Measurements from ENCODE around the gene HELZ.

Gene HELZ

GRCh38 chr17:67067571-67068482, 177.2 kb downstream of the HELZ start:
- Histone ChIP-seq H3K4me1 (ENCODE audit: insufficient read depth, low read length, severe bottlenecking) (no peaks in the 10 kb centered on the region), H3K9ac (ENCODE audit: low read length) (no peak overlapping the region), H3K27ac (ENCODE audit: low read depth, low read length, poor library complexity, severe bottlenecking) (no peak overlapping the region), H3F3A (ENCODE audit: insufficient read depth, low read length) (no peaks in the 10 kb centered on the region), H3K4me3 (ENCODE audit: low read depth, low read length, poor library complexity, severe bottlenecking) (no peak overlapping the region), H3K9me2 (ENCODE audit: low read depth, low read length) (no peaks in the 10 kb centered on the region), H3K4me2 (ENCODE audit: low read length) (no peak overlapping the region), H2AFZ (ENCODE audit: low read length) (no peak overlapping the region), H3K9me3 (ENCODE audit: low read length) (no peaks in the 10 kb centered on the region; the same call in 1 of the 2 replicates), H4K20me1 (ENCODE audit: insufficient read depth, low read length) (no peaks in the 10 kb centered on the region), H3K27me3 (ENCODE audit: insufficient read depth, low read length) (no peaks in the 10 kb centered on the region), H3K79me2 (ENCODE audit: insufficient read depth, low read length) (no peaks in the 10 kb centered on the region), H3K36me3 (ENCODE audit: insufficient read depth, low read length) (peaks cover 6% of the 10 kb centered on the region; the same call in 1 of the 2 replicates)
- TF ChIP-seq CTCF (IDR thresholded peaks at IDR 0.05; ENCODE audit: low read length) (no peak), EZH2 (IDR thresholded peaks at IDR 0.05; ENCODE audit: borderline replicate concordance, low read length) (no peak)

GRCh38 chr17:67066717-67067116, 178.3 kb downstream of the HELZ start:
- Histone ChIP-seq H3K36me3 (ENCODE audit: insufficient read depth, low read length) (no peaks in the 10 kb centered on the region; the same call in 1 of the 2 replicates), H2AFZ (ENCODE audit: low read length) (no peak overlapping the region), H3K4me2 (ENCODE audit: low read length) (no peak overlapping the region), H4K20me1 (ENCODE audit: insufficient read depth, low read length) (no peaks in the 10 kb centered on the region), H3K79me2 (ENCODE audit: insufficient read depth, low read length) (no peaks in the 10 kb centered on the region), H3K4me3 (ENCODE audit: low read depth, low read length, poor library complexity, severe bottlenecking) (no peak overlapping the region), H3F3A (ENCODE audit: insufficient read depth, low read length) (no peaks in the 10 kb centered on the region), H3K9me2 (ENCODE audit: low read depth, low read length) (no peaks in the 10 kb centered on the region), H3K4me1 (ENCODE audit: insufficient read depth, low read length, severe bottlenecking) (no peaks in the 10 kb centered on the region), H3K27ac (ENCODE audit: low read depth, low read length, poor library complexity, severe bottlenecking) (no peak overlapping the region), H3K27me3 (ENCODE audit: insufficient read depth, low read length) (no peaks in the 10 kb centered on the region), H3K9ac (ENCODE audit: low read length) (no peak overlapping the region), H3K9me3 (ENCODE audit: low read length) (no peaks in the 10 kb centered on the region; the same call in 1 of the 2 replicates)
- no peak for TF ChIP-seq EZH2 (IDR thresholded peaks at IDR 0.05; ENCODE audit: borderline replicate concordance, low read length)

DNA sequence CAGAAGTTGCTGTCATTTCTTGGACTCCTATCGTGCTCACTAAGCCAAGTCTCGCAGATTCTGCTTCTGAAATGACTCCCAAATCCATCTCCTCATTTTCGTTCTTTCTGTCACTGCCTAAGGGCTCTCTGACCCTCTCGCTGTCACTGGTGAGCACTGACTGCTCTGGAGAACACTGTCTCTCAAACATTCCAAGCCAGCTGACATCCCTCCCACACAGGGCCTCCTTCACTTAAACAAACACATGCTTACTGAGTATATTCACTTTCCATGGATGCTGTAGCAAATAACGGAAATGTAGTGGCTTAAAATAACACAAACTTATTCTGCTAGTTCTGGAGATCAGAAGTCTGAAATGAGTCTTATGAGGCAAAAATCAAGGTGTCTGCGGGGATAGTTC, 181.9 kb downstream of the HELZ start:
- Histone ChIP-seq H2AFZ (ENCODE audit: low read length) (no peak overlapping the region), H3K79me2 (ENCODE audit: insufficient read depth, low read length) (no peaks in the 10 kb centered on the region), H3K36me3 (ENCODE audit: insufficient read depth, low read length) (no peaks in the 10 kb centered on the region), H3K4me1 (ENCODE audit: insufficient read depth, low read length, severe bottlenecking) (no peaks in the 10 kb centered on the region), H3K9ac (ENCODE audit: low read length) (no peak overlapping the region), H3K4me2 (ENCODE audit: low read length) (no peak overlapping the region), H3K9me3 (ENCODE audit: low read length) (no peaks in the 10 kb centered on the region), H3K4me3 (ENCODE audit: low read depth, low read length, poor library complexity, severe bottlenecking) (no peak overlapping the region), H3K9me2 (ENCODE audit: low read depth, low read length) (no peaks in the 10 kb centered on the region), H3K27ac (ENCODE audit: low read depth, low read length, poor library complexity, severe bottlenecking) (no peak overlapping the region), H4K20me1 (ENCODE audit: insufficient read depth, low read length) (no peaks in the 10 kb centered on the region), H3F3A (ENCODE audit: insufficient read depth, low read length) (no peaks in the 10 kb centered on the region), H3K27me3 (ENCODE audit: insufficient read depth, low read length) (no peaks in the 10 kb centered on the region)
- no peak for TF ChIP-seq EZH2 (IDR thresholded peaks at IDR 0.05; ENCODE audit: borderline replicate concordance, low read length)
- no peak for TF ChIP-seq CTCF (IDR thresholded peaks at IDR 0.05; ENCODE audit: low read length)

Measured in OCI-LY1 (cell line).